Activated CD8-positive, alpha-beta memory T cell treated with anti-CD3 and anti-CD28 coated beads, Interleukin-2, amount 50 U/mL, for 48 hours (primary cell): ENCODE results near the gene LRBA.
"Not testable (repeated sequence)": the region's sequence is repeated elsewhere in the genome, so short reads cannot be mapped to it uniquely, and the experiment has no call there.

Experiments used
- DNase-seq: peaks from one replicate; pipeline ENCODE4 v3.0.0-alpha.2; 2020

The LRBA gene

DNA sequence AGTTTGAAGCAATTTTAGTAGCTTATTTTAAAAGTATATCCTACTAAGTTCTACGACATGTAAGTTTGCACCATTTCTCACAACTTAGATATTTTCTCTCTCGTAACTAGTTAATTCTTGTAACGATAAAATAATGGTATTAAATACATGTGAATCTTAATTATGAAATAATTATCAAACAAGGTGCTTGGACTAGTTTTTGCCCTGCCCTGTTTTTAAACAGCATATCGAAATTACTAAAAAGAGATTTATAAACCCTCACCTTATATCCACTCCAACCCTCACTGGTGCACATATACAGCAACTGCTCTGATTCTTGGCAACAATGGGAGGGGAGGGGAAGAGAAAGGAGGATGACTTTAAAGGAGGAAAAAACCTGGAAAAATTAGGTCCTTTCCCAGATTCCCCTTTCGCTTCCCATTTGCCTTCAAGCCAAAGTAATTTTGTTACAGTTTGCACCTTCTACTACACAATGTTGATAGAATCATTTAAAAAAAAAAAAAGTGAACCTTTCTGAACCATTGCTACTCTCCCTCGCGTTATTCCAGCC, 434.0 kb downstream of the LRBA start:
- no peak for DNase-seq

DNA sequence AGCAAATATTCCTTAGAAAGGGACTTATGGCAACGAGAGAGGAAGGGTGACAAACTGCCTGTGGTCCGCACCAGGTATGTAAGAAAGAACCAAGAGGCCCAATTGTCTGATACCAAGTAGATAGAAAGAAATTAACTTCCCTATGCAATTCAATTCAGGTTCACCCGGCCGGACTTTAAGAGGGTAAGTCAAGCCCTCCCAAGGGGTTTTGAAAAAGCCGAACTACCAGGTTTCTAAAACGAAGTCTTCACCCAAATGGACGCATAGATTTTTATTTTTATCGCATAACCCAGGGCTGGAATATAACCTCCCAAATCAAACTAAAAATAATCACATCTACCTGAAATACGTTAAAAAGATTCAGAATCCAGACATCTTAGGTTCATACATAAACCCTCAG, 434.8 kb downstream of the LRBA start:
- no peak for DNase-seq

DNA sequence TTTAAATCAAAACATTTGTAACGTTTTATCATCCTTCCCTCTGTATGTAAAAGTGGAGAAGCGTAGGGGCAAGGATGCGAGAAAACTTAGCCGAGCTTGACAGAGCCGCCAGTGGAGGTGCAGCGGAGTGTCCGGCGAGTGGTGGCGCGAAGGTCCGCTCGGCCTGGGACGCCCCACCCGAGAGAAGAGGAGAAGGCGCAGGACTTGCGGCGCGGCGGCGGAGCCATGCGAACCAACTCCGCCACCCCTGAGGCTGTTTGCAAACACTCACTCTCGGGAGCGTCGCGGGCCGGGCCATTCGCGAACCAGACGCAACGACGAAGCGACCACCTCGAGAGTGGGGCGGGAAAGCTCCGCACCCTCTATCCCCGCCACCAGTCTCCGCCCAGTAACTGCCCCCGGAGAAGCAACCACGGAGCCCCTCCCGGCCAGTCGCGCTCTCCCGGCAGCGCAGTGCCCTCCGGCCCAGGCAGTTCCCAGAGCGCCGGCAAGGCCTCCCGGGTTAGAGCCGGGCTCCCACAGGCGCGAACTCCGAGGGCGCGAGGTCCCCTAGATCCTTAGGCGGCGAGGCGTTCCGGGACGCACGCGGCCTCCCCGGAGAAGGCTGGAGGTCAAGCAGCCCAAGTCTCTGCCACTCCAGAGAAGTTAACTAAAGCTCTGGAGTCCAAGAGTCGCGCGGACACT, 435.4 kb downstream of the LRBA start:
- no peak for DNase-seq

DNA sequence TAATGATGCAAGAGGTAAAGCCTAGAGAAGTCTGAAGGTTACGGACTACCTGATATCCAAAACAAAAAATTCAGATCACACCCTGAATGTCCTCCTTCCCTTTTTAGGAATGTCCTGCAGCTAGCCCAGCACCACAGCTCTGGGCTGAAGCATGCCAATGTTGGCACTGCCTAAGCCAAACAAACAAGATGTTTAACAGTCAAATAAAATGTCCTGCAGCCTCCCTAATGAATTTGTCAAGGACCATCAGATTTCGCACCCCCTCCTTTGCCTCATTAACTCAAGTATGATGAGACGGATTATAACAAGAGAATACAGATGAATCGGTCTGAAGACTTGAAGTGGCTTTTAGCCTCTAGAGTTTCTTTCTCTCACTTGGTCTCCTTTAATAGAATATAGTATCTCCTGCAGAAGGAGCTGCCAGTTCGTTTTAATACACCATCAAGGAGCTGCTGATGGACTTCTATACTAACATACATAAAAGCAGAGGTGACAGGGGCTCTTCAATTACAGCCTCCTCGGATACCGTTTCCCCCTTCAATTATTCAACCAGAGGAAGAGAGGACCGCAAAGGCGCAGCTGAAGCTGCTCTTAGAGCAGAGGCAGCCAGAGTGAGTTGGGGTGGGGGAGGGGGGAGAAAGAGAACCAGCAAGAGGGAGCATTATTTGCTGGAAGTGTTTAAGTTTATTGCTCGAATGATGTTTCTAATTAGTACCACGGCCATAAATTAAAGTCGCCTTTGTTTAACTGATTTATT, 436.2 kb downstream of the LRBA start:
- DNase-seq, result no peak

DNA sequence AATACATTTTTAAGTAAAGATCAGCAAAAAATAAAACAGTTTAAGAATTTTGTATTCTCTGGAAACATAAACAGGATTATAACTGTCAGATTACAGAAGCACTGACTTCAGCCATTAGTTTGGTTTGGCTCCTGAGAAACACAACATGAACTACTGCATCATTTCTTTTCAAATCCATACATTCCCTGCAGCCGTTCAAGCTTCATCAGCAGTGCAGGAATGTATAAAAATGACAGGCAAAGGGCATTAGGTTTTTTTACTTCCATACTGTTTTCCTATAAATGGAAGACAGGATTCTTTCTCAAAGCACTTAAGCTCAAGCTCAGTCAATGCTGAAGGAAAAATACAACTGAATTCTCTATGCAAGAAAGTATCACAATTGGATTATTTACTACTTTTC, 437.3 kb downstream of the LRBA start:
- DNase-seq, result no peak

DNA sequence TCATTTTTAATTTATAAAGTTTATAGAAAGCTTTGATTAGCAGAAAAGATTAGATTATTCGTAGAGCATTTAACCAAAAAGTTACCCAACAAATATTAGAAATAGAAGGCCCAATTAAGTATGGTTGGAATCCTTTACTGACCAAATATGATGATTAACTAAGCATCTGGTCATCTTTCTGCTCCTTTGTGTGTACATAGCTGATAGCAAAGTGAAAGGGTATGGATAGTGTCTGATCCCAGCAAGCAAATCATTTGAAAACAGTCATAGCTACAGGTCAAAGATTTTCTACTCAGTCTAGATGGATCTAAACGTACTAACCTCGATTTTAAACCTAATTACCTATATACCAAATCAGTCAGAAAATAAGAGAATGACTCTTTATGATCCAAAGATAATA, 440.4 kb downstream of the LRBA start:
- no peak for DNase-seq

DNA sequence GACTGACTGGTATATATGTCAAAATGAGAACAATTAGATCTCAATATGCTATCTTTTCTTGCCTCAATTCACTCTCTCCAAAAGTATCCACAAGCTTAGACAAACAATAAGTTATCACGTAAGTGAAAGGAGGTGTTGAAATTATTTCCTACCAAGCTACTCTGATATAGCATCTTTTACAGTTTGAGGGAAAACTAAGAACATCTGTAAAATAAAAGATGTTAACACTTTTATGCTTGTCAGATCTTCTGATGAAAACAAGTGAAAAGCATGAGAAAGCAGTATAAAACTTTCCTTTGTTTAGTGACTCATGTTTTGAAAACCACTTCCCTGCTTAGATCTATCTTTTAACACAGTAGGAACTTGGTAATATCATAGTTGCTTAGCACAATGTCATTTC, 441.6 kb downstream of the LRBA start:
- DNase-seq, result no peak

DNA sequence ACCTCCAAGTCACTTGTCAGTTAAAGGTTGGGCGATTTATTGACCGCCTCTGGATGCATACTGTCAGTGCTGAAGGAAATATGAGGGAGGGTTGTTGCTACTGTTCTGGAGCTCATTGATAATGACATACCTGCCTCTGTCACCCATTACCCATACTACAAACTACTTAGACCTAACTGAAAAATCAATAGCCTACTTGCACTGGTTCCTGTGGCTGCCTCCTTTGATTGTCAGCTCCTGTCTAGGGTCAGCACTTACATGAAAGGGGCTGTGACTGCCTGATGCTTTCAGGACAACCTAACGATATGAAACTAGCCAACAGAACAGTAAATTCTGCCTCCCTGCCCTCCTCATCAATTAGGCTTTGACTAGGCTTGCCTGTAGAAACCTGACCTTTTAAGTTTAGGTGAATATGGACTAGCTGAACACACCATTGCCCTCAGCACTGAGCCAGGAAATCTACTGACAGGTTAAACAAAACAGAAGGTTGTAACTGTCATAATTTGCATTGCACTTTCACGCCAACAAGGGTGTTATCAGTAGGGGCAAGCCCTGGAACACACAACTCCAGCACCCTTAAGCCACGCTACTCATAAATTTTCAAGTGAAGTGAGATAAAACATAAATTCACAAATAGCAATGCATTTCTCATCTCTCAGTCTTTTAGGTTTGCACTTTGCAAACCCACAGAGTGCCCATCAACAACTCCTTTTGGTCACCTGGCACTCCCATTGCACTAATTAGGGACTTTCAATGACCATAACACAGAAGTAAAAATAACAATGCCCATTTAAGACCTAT, 442.2 kb downstream of the LRBA start:
- DNase-seq, result no peak

DNA sequence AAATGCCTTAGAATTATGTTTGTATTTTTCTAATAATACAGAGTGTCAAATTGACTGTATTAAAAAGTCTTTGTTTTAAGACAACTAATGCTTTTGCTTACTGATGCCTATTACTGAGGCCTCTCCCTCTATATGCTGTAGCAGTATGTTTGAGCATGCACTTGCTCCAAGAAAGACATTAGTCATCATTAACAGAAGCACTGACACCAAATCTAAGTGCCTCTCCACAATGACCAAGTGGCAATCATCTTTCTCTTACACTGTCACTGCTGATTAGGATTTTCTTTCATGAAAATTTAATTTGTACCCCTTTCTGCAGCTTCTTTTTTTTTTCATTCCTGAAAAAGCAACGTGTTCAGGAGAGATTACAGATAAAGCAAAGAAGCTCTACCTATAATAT, 444.2 kb downstream of the LRBA start:
- DNase-seq, result no peak

DNA sequence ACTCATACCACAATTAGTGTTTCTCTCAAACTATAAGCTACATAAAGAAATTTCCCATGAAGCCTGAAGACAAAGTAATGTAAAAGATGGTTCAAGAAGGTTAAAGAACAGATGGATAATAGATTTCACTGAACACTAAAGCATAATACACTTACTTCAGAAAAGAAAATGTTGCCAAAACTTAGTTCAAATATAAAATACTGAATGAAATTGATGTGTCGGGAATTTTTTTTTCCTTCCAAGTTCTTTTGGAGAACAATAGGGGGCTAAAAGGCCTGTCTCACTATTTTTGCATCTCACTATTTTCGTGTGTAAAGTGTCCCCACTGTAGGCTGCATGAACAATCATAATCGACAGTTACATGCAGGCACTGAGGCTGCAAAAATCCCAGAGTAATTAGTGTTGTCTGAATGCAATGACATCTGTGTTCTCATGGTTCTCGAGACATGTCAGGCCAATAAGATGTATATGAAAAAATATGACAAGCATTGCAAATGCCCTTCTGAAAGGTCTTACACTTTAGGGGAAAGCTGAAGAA, 445.0 kb downstream of the LRBA start:
- no peak for DNase-seq

DNA sequence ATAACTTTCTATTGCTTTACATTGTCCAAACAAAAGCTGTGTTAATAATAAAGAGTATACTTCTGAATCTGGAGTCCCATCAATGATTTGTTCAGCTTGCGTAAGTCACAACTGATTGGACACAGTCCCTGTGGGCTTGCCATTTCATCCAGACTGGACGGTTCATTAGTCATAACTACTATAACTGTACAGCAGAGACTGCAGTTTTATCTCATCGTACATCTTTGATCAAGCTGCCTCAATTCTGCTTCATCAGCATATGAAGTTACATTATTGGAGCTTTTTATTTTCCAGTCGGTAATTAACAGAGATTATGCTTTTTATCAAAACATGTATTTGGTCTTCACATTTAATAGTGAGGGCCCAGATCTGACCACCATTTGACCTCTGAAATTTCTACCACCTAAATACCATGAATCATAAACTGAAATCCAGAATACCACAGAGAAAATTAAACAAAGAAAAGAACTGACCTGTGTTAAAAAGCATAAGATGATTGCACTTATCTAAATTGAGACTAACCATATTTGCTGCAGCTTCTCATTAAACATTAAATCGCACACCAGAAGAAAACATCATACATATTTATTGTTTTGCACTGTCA, 445.6 kb downstream of the LRBA start:
- DNase-seq, result no peak

DNA sequence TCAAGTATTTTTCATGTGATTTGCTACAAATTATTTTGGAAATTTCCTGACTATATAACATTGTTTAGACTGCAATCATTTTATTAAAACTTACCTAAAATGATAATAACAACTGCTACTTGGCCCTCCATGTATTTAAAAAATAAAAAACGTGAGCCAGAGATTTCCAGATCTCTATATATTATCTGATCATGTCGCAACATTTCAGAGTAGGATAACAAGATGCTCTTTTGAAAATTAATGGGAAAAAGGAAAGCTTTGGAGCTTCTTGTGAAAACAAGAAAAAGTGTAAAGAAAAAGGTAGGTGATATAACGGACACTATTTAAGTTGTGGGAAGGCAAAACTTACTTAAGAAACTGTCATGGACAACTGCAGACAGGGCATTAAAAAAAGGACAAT, 448.0 kb downstream of the LRBA start:
- DNase-seq, result no peak

DNA sequence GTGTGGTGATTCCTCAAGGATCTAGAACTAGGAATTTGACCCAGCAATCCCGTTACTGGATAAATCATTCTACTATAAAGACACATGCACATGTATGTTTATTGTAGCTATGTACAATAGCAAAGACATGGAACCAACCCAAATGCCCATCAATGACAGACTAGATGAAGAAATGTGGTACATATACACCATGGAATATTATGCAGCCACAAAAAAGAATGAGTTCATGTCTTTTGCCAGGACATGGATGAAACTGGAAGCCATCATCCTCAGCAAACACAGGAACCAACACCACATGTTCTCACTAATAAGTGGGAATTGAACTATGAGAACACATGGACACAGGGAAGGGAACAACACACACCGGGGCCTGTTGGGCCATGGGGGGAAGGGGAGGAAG, 450.1 kb downstream of the LRBA start:
- not testable (repeated sequence) for DNase-seq

DNA sequence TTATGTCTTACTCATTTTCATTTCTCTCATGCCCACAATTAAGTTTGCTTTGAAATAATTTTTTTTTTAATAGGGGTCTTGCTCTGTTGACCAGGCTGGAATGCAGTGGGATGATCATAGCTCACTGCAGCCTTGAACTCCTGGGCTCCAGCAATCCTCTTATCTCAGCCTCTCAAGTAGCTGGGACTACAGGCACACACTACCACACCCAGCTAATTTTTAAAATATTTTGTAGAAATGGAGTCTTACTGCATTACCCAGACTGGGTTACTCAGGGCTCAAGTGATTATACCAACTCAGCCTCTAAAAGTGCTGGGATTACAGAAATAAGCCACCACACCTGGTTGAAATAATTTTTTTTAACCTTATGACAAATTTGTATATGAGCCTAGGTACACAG, 452.3 kb downstream of the LRBA start:
- no peak for DNase-seq

DNA sequence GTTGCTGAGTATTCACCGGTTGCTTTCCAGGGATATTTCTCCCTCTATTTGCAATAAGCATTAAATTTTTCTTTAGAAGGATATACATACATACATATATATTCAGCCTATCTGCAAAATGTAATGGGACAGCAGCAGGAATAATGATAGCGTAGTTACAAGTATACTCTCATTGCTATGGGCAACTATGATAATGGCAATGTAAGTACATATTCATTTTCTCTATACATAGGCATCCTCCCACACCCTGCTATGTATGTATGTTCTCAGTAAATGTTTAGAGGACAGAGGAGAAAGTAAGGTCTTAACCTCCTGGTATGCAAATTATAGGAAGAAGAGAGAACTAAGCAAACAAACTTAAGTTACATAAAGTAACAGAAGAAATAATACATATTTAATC, 452.8 kb downstream of the LRBA start:
- no peak for DNase-seq

DNA sequence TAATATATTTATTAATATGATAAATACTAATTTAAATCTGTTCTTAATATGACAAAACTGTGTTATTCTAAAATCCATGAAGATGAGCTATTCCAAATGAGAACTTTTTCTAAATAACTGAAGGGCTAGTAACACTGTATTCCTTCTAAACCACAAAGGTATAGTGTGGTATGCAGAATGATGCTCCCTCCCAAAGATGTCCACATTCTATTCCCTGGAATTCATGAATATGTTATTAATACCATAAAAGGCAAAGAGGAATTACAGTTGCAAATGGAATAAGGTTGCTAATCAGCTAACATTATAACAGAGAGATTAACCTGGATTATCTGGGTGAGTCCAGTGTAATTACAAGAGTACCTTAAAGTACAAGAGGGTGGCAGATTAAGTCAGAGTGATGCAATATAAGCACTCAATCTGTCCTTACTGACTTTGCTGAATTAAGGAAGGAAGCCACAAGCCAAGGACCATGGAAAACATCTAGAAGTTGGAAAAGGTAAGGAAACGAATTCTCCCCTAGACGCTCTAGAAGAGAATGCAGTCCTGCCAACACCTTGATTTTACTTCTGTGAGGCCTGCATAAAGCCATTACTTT, 453.8 kb downstream of the LRBA start:
- no peak for DNase-seq

DNA sequence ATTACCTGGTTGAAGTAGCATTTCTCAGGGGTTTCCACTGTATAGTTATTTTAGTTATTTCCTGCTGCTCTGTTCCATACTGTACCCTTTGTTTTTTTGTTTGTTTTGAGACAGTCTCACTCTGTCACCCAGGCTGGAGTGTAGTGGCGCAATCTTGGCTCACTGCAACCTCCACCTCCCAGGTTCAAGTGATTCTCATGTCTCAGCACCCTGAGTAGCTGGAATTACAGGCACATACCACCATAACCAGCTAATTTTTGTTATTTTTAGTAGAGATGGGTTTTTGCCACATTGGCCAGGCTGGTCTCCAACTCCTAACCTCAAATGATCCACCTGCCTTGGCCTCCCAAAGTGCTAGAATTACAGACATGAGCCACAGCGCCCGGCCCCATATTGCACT, 457.3 kb downstream of the LRBA start:
- DNase-seq, result not testable (repeated sequence)

DNA sequence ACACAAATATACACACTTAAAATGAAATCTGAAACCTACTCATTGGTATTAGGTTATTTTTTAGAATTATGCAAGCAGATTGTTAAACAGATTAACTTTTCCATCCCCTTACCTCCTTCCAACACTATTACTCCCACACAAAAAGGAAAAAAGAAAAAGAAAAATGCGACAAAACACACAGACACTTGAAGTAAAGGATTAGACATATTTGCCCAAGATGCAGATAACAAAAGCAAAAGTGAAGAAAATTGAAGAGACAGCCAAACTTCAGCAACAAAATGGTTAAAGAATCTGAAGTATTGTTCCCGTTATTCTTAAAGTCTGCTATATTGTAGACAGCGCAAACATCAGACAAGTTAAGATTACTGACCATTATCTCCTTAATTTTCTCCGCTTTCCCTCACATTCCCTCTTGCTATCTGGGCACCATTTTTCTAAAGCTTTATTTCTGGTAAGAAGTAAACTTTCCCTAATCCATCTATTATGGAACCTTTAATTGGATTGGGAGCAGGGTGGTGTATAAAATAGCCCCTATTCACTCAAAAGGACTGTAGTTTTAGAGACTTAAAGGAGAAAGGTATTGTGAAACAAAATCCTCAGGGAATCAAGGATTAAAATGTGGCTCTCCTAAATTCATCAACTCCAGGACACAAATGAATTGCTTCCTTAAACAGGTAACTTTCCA, 467.8 kb downstream of the LRBA start:
- DNase-seq, result no peak

DNA sequence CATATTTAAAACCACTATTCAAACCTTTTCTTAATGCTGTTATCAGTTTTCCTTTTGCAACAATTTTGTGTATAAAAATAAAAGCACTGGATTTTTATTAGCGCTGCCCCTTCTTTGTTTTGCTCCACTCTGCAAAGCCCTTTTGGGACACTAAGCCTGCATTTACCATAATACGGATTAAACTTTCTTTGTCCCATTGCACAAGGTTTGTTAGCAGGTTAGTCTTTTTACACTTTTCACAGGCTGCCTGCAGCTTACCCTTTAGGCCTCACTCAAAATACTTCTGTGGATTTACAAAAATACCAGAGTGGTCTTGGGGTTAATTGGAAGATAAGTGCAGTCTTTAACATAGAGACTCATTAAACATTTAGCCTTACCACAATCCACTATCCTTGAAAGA, 468.8 kb downstream of the LRBA start:
- DNase-seq, result no peak

DNA sequence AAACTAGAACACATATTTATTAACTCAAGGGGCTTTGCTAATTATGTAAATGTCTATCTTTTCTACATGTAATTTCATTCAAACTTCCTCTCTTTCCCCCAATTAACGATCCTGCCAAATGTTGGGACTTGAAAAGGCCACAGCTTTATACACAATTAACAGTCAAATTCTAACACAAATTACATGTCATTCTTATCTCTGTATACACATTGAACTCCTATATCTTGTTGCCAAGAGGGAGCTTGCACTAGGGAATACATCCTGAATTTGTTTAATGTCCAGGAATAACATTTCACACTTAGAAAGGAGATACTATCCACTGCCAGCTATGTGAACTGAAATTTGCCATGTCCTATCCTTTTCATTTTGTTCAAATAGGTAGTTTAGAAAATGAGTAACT, 472.0 kb downstream of the LRBA start:
- no peak for DNase-seq

DNA sequence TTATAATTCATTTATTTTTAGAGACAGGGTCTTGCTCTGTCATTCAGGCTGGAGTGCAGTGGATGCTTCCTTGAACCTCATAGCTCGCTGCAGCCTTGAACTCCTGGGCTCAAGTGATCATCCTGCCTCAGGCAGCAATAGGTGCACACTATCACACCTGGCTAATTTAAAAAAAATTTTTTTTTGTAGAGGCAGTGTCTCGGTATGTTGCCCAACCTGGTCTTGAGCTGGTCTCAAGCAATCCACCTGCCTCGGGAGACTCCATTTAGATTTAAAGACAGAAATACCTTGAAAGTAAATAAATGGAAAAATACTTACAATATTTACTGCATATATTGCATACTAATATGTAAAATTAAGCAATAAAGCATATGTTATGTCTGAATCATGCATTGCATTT, 473.4 kb downstream of the LRBA start:
- DNase-seq, result no peak

DNA sequence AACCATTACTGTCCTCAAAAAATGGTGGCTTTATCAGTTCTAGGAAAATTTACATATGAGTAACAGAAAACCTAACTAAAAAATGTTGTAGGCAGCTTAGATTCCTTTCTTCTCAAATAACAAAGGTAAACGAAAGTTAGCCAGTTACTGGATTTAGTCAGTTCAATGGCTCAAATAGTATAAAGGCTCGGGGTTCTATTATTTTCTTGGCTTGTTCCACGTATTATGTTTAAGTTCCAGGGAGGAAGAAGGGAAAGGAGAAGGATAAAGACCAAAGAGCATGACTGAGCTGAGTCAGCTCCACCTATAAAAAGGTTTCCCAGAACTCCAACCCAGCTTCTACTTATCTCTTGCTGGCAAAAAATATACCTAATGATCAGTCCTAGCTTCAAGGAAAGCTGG, 474.1 kb downstream of the LRBA start:
- no peak for DNase-seq
